Measurements from ENCODE around the gene SSTR4. TPM values are rescaled to one million over a fixed set of nuclear protein-coding genes. Genes with fewer than 3 reads are reported as not detected.

Gene SSTR4
- total and polyA plus RNA-seq, 9 of the 15 experiments (the other 6 are each of a cell fraction or from before 2014, with no cell fraction given) = not detected

GRCh38 chr20:23060629-23061028, 25.5 kb downstream of the SSTR4 start (continued):
- TF ChIP-seq ATF6 (CRISPR knock-in tag; IDR thresholded peaks at IDR 0.05) (no peak), CCAR2 (IDR thresholded peaks at IDR 0.05; ENCODE audit: low read depth, low read length) (no peak), CBFA2T3 (IDR thresholded peaks at IDR 0.05) (peak; percentile 88), AFF1 (IDR thresholded peaks at IDR 0.05; ENCODE audit: low read depth in 1 of 2, partially characterized antibody in 2 of 2) (no peak), TAL1 (IDR thresholded peaks at IDR 0.05) (peak; percentile 64), KLF6 (CRISPR knock-in tag; IDR thresholded peaks at IDR 0.05; ENCODE audit: borderline replicate concordance) (no peak), HNRNPH1 (optimal IDR thresholded peaks at IDR 0.05; ENCODE audit: low read depth, low read length) (no peak), ZBED1 (IDR thresholded peaks at IDR 0.05) (no peak), CBFA2T2 (conservative IDR thresholded peaks at IDR 0.05) (peak; percentile 80), MYC (IDR thresholded peaks at IDR 0.05; ENCODE audit: low read depth, low read length) (no peak), MYC (CRISPR knock-in tag; IDR thresholded peaks at IDR 0.05; ENCODE audit: borderline replicate concordance, low read depth) (no peak), PKNOX1 (IDR thresholded peaks at IDR 0.05) (peak; percentile 52; the same call in 1 of the 2 replicates), ZNF253 (CRISPR knock-in tag; conservative IDR thresholded peaks at IDR 0.05) (no peak), ELK3 (CRISPR knock-in tag; IDR thresholded peaks at IDR 0.05) (no peak), U2AF2 (optimal IDR thresholded peaks at IDR 0.05; ENCODE audit: low read depth, low read length) (no peak), NFIC (IDR thresholded peaks at IDR 0.05) (peak; percentile 17; the same call in 1 of the 2 replicates), KDM1A (IDR thresholded peaks at IDR 0.05) (peak; percentile 80 to 84), CTCFL (IDR thresholded peaks at IDR 0.05; ENCODE audit: borderline replicate concordance, insufficient read depth, low read depth, low read length, poor library complexity, severe bottlenecking) (no peak), RCOR1 (IDR thresholded peaks at IDR 0.05; ENCODE audit: borderline replicate concordance in 1 of 2, low read depth in 2 of 2, low read length in 2 of 2) (peak in 1 of 2 experiments; percentile 44; a peak in 1 of 4 replicates), TCF3 (CRISPR knock-in tag; IDR thresholded peaks at IDR 0.05) (peak; percentile 79)
